HepG2 (cell line): Measurements from ENCODE around the gene NDUFB10. TPM values are rescaled to one million over a fixed set of nuclear protein-coding genes. Genes with fewer than 3 reads are reported as not detected.

Experiments
- CC2D1A ChIP-seq: sonication (generic); formaldehyde crosslinking; IDR thresholded peaks from 2 replicates; pipeline ENCODE4 v1.8.1; 2023; ENCODE audit warnings: mild to moderate bottlenecking, missing genetic modification reagents
- IKZF1 ChIP-seq: fragments of 450-650 bp; IDR thresholded peaks from 2 replicates; pipeline ENCODE4 v1.7.1; 2016
- MBNL3 ChIP-seq: fragments of 250-450 bp; sonication (Bioruptor Pico); conservative IDR thresholded peaks from 2 replicates; pipeline ENCODE4 v1.8.0; 2022; ENCODE audit warnings: mild to moderate bottlenecking, inconsistent platforms
- NCOA2 ChIP-seq: sonication (generic); formaldehyde crosslinking; IDR thresholded peaks from 2 replicates; pipeline ENCODE4 v1.8.0; 2022; ENCODE audit warnings: inconsistent platforms
- RFX3 ChIP-seq: IDR thresholded peaks from 2 replicates; pipeline ENCODE4 v1.6.1; 2016; ENCODE audit warnings: missing biosample characterization, missing genetic modification reagents
- SOX5 ChIP-seq: IDR thresholded peaks from 2 replicates; pipeline ENCODE4 v1.6.1; 2016; ENCODE audit warnings: borderline replicate concordance
- TOE1 ChIP-seq: sonication (generic); formaldehyde crosslinking; IDR thresholded peaks from 2 replicates; pipeline ENCODE4 v1.4.0; 2020; ENCODE audit warnings: mild to moderate bottlenecking, missing genetic modification reagents
- ZNF263 ChIP-seq: sonication (generic); formaldehyde crosslinking; IDR thresholded peaks from 2 replicates; pipeline ENCODE4 v1.4.0; 2020; ENCODE audit warnings: missing genetic modification reagents
- ZNF30 ChIP-seq: sonication (generic); formaldehyde crosslinking; IDR thresholded peaks from 2 replicates; pipeline ENCODE4 v1.5.0; 2020; ENCODE audit warnings: mild to moderate bottlenecking, missing genetic modification reagents
- polyA plus RNA-seq, 8 experiments: library from polyadenylated mRNA; depleted of rRNA in 3 of 8; stranded (reverse) in 7 of 8; unstranded in 1 of 8; fragments of >200 nt; fragmentation: Illumina TruSeq in 4 of 8; extraction: Trizol in 4 of 8; gene quantifications; 2 replicates each; pipeline versions ENCODE4 v1.2.1 to v1.2.3, GENCODE V29; 2011 to 2016; ENCODE audit warnings: low read depth in 4 of 8, missing spikeins in 1 of 8, mixed read lengths in 1 of 8; ENCODE audit not compliant: insufficient read depth in 1 of 8
- total RNA-seq, 5 experiments: library from RNA; depleted of rRNA; stranded (reverse); fragments of >200 nt; fragmentation: Illumina TruSeq; extraction: Trizol; gene quantifications; 2 replicates each; pipeline ENCODE4 v1.2.3, GENCODE V29; 2016; ENCODE audit warnings: low read depth in 1 of 5
- TF ChIP-seq, protein P1 (sequence below): sonication (generic); formaldehyde crosslinking; IDR thresholded peaks from 2 replicates; pipeline ENCODE4 v1.4.0; 2020; ENCODE audit warnings: mild to moderate bottlenecking, missing genetic modification reagents, borderline replicate concordance
- TF ChIP-seq, protein P2 (sequence below): sonication (generic); formaldehyde crosslinking; IDR thresholded peaks from 2 replicates; pipeline ENCODE4 v1.5.1; 2020; ENCODE audit warnings: mild to moderate bottlenecking, missing genetic modification reagents
- TF ChIP-seq, protein P3 (sequence below): sonication (generic); formaldehyde crosslinking; IDR thresholded peaks from 2 replicates; pipeline ENCODE4 v1.9.0; 2021; ENCODE audit warnings: missing genetic modification reagents, borderline replicate concordance
- TF ChIP-seq, protein P4 (sequence below): sonication (generic); formaldehyde crosslinking; IDR thresholded peaks from 2 replicates; pipeline ENCODE4 v1.8.1; 2023; ENCODE audit warnings: mild to moderate bottlenecking, missing genetic modification reagents

NDUFB10 gene
- total and polyA plus RNA-seq, 2 of the 13 experiments (the other 11 are each of a cell fraction or from before 2014, with no cell fraction given), result 68.6 to 157 TPM

DNA sequence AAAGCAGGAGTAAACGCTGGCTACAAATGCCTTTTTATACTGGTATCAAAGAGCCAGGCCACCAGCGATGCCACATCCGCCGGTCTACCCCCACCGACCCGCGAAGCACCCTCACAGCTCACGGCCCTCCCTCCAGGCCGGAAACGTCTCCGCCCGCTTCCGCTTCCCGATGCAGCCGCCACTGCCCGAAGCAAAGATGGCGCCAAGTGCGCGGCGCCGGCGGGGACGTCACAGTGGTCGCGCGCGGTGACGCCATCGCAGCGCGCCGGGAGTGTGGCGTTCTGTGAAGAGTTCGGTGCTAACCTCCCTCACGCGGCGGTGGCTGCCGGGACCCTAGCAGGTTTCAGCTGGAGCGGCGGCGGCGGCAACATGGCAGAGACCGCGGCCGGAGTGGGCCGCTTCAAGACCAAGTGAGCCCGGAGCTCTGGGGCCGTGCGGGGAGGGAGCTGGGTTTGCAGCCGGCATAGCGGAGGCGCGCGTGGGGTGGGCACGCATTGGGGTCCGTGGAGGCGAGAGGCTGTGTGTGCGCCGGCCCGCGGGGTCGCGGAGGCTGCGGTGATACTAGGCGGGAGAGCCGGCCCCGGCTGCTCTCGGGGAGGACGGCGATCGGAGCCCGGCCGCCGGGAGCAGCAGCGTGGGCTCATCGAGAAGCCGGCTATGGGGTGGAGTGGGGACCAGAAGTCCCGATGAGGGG, 12.6 kb downstream of the NDUFB10 start, which contains the start of gene TBL3 (continued):
- TF ChIP-seq, protein P1, sequence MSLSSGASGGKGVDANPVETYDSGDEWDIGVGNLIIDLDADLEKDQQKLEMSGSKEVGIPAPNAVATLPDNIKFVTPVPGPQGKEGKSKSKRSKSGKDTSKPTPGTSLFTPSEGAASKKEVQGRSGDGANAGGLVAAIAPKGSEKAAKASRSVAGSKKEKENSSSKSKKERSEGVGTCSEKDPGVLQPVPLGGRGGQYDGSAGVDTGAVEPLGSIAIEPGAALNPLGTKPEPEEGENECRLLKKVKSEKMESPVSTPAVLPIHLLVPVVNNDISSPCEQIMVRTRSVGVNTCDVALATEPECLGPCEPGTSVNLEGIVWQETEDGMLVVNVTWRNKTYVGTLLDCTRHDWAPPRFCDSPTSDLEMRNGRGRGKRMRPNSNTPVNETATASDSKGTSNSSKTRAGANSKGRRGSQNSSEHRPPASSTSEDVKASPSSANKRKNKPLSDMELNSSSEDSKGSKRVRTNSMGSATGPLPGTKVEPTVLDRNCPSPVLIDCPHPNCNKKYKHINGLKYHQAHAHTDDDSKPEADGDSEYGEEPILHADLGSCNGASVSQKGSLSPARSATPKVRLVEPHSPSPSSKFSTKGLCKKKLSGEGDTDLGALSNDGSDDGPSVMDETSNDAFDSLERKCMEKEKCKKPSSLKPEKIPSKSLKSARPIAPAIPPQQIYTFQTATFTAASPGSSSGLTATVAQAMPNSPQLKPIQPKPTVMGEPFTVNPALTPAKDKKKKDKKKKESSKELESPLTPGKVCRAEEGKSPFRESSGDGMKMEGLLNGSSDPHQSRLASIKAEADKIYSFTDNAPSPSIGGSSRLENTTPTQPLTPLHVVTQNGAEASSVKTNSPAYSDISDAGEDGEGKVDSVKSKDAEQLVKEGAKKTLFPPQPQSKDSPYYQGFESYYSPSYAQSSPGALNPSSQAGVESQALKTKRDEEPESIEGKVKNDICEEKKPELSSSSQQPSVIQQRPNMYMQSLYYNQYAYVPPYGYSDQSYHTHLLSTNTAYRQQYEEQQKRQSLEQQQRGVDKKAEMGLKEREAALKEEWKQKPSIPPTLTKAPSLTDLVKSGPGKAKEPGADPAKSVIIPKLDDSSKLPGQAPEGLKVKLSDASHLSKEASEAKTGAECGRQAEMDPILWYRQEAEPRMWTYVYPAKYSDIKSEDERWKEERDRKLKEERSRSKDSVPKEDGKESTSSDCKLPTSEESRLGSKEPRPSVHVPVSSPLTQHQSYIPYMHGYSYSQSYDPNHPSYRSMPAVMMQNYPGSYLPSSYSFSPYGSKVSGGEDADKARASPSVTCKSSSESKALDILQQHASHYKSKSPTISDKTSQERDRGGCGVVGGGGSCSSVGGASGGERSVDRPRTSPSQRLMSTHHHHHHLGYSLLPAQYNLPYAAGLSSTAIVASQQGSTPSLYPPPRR (CRISPR knock-in tag), result peak; percentile 81
- no peak for TF ChIP-seq ZNF30 (CRISPR knock-in tag)
- TF ChIP-seq IKZF1, result no peak
- no peak for TF ChIP-seq RFX3 (CRISPR knock-in tag)
- no peak for TF ChIP-seq MBNL3
- peak; percentile 69; the same call in 1 of the 2 replicates for TF ChIP-seq SOX5
- no peak for TF ChIP-seq TOE1
- TF ChIP-seq, protein P2, sequence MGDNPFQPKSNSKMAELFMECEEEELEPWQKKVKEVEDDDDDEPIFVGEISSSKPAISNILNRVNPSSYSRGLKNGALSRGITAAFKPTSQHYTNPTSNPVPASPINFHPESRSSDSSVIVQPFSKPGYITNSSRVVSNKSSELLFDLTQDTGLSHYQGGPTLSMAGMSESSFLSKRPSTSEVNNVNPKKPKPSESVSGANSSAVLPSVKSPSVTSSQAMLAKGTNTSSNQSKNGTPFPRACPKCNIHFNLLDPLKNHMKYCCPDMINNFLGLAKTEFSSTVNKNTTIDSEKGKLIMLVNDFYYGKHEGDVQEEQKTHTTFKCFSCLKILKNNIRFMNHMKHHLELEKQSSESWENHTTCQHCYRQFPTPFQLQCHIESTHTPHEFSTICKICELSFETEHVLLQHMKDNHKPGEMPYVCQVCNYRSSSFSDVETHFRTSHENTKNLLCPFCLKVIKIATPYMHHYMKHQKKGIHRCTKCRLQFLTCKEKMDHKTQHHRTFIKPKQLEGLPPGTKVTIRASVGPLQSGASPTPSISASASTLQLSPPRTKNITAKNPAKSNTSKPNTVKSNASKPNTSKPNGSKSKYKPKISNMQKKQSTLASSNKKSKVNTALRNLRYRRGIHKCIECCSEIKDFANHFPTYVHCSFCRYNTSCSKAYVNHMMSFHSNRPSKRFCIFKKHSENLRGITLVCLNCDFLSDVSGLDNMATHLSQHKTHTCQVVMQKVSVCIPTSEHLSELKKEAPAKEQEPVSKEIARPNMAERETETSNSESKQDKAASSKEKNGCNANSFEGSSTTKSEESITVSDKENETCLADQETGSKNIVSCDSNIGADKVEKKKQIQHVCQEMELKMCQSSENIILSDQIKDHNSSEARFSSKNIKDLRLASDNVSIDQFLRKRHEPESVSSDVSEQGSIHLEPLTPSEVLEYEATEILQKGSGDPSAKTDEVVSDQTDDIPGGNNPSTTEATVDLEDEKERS, result peak; percentile 91; the same call in 1 of the 2 replicates
- peak; percentile 71 for TF ChIP-seq ZNF263 (CRISPR knock-in tag)
- TF ChIP-seq, protein P3, sequence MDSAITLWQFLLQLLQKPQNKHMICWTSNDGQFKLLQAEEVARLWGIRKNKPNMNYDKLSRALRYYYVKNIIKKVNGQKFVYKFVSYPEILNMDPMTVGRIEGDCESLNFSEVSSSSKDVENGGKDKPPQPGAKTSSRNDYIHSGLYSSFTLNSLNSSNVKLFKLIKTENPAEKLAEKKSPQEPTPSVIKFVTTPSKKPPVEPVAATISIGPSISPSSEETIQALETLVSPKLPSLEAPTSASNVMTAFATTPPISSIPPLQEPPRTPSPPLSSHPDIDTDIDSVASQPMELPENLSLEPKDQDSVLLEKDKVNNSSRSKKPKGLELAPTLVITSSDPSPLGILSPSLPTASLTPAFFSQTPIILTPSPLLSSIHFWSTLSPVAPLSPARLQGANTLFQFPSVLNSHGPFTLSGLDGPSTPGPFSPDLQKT (CRISPR knock-in tag), result no peak
- 0 out of 2 replicates have a peak, but pooled peaks have one; percentile 47 for TF ChIP-seq NCOA2 (CRISPR knock-in tag)
- TF ChIP-seq CC2D1A, result no peak
- TF ChIP-seq, protein P4, sequence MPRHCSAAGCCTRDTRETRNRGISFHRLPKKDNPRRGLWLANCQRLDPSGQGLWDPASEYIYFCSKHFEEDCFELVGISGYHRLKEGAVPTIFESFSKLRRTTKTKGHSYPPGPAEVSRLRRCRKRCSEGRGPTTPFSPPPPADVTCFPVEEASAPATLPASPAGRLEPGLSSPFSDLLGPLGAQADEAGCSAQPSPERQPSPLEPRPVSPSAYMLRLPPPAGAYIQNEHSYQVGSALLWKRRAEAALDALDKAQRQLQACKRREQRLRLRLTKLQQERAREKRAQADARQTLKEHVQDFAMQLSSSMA, result peak; percentile 94
